ENCODE results near the gene NPL. TPM values are rescaled to one million over a fixed set of nuclear protein-coding genes. Genes with fewer than 3 reads are reported as not detected.
A peak's percentile ranks its signal among the peaks of the same experiment; 100 is the strongest.

NPL gene, protein sequence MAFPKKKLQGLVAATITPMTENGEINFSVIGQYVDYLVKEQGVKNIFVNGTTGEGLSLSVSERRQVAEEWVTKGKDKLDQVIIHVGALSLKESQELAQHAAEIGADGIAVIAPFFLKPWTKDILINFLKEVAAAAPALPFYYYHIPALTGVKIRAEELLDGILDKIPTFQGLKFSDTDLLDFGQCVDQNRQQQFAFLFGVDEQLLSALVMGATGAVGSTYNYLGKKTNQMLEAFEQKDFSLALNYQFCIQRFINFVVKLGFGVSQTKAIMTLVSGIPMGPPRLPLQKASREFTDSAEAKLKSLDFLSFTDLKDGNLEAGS
- 1.2 and 1.6 TPM in 2 replicates for polyA plus RNA-seq
- polyA minus RNA-seq: 0.24 and 0.69 TPM in 2 replicates

DNA sequence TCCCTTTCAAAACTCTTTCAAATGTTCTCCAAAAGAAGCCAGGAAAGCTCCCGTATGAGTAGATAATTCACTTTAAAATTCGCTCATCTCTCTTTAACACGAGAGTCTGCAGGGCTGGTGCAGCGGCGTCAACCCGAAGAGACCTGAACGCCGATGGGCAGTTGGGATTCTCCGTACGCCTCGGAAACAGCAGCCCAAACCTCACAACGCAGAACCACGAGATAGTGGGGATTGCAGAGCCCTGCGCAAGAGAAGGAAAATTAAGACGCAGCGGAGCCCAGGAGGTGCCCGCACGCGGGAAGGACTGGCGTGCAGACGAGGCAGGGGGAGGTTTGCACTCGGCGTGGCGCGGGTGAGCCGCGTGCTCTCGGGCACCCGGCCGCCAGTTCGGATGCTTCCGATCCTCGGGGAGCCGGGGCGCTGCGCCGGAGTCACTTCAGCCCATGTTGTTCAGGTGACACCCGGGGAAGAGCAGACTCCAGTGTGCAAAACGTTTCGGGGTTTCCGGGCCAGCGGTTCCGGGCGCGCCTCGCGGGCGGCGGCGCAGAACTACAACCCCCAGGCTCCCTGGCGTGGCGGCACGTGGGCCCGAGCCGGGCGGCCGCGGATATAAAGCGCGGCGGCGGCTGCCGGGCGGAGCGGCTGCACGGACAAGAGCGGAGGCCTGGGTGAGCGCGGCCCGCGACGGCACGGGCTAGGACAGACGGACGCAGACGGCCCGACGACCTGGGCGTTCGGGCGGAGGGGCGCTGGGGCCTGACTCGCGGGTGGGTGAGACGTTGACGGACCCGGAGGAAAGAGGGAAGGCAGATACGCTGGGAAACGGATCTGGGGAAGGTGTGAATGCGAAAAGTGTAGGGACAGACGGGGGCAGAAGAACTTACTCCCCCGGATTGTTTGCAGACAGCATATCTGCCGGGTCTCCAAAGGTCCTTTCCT, at the start of gene NPL:
TSS of gene NPL (plus strand) at position 636 of the 939 bp plus-strand sequence. CDS start 4,599 bp downstream, outside the sequence.
- H2AFZ ChIP-seq (ENCODE audit: low read depth, low read length): peak within 1 kb of the TSS; percentile 34
- peak within 1 kb of the TSS; percentile 77 for H3K4me3 ChIP-seq (ENCODE audit: low read length)
- H4K20me1 ChIP-seq (ENCODE audit: insufficient read depth): no peaks in the 10 kb centered on the region
- peak within 1 kb of the TSS; percentile 49 for H3K4me2 ChIP-seq (ENCODE audit: low read length)
- H3K36me3 ChIP-seq (ENCODE audit: insufficient read depth, low read length): no peaks in the 10 kb centered on the region
- no peaks in the 10 kb centered on the region for H3K79me2 ChIP-seq (replicated peaks; ENCODE audit: insufficient read depth, low read length)
- no peaks in the 10 kb centered on the region for H3K9me2 ChIP-seq (ENCODE audit: insufficient read depth, low read length)
- peaks cover 27% of the 10 kb centered on the region for H3K27me3 ChIP-seq (ENCODE audit: insufficient read depth, low read depth, low read length)
- no peak within 1 kb of the TSS for H3K27ac ChIP-seq (ENCODE audit: low read length)
- peak within 1 kb of the TSS; percentile 66 for H3K9ac ChIP-seq (ENCODE audit: low read length)
- no peaks in the 10 kb centered on the region for H3K9me3 ChIP-seq (ENCODE audit: low read length)
- no peaks in the 10 kb centered on the region for H3F3A ChIP-seq (ENCODE audit: insufficient read depth, low read length, poor library complexity, severe bottlenecking)
- TF ChIP-seq, protein P1, sequence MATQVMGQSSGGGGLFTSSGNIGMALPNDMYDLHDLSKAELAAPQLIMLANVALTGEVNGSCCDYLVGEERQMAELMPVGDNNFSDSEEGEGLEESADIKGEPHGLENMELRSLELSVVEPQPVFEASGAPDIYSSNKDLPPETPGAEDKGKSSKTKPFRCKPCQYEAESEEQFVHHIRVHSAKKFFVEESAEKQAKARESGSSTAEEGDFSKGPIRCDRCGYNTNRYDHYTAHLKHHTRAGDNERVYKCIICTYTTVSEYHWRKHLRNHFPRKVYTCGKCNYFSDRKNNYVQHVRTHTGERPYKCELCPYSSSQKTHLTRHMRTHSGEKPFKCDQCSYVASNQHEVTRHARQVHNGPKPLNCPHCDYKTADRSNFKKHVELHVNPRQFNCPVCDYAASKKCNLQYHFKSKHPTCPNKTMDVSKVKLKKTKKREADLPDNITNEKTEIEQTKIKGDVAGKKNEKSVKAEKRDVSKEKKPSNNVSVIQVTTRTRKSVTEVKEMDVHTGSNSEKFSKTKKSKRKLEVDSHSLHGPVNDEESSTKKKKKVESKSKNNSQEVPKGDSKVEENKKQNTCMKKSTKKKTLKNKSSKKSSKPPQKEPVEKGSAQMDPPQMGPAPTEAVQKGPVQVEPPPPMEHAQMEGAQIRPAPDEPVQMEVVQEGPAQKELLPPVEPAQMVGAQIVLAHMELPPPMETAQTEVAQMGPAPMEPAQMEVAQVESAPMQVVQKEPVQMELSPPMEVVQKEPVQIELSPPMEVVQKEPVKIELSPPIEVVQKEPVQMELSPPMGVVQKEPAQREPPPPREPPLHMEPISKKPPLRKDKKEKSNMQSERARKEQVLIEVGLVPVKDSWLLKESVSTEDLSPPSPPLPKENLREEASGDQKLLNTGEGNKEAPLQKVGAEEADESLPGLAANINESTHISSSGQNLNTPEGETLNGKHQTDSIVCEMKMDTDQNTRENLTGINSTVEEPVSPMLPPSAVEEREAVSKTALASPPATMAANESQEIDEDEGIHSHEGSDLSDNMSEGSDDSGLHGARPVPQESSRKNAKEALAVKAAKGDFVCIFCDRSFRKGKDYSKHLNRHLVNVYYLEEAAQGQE (IDR thresholded peaks at IDR 0.05; ENCODE audit: borderline replicate concordance): peak; percentile 28
- TF ChIP-seq EP300 (conservative IDR thresholded peaks at IDR 0.05; ENCODE audit: poor library complexity, severe bottlenecking) (no peak), RAD21 (conservative IDR thresholded peaks at IDR 0.05) (peak; percentile 54), SMC3 (conservative IDR thresholded peaks at IDR 0.05; ENCODE audit: poor library complexity) (peak; percentile 68), TAF1 (IDR thresholded peaks at IDR 0.05; ENCODE audit: low read depth) (no peak), MXI1 (conservative IDR thresholded peaks at IDR 0.05; ENCODE audit: poor library complexity, severe bottlenecking) (peak; percentile 97), POLR2AphosphoS5 (IDR thresholded peaks at IDR 0.05) (no peak)
- TF ChIP-seq, protein P2, sequence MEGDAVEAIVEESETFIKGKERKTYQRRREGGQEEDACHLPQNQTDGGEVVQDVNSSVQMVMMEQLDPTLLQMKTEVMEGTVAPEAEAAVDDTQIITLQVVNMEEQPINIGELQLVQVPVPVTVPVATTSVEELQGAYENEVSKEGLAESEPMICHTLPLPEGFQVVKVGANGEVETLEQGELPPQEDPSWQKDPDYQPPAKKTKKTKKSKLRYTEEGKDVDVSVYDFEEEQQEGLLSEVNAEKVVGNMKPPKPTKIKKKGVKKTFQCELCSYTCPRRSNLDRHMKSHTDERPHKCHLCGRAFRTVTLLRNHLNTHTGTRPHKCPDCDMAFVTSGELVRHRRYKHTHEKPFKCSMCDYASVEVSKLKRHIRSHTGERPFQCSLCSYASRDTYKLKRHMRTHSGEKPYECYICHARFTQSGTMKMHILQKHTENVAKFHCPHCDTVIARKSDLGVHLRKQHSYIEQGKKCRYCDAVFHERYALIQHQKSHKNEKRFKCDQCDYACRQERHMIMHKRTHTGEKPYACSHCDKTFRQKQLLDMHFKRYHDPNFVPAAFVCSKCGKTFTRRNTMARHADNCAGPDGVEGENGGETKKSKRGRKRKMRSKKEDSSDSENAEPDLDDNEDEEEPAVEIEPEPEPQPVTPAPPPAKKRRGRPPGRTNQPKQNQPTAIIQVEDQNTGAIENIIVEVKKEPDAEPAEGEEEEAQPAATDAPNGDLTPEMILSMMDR (IDR thresholded peaks at IDR 0.05; ENCODE audit: poor library complexity, severe bottlenecking): peak; percentile 32

DNA sequence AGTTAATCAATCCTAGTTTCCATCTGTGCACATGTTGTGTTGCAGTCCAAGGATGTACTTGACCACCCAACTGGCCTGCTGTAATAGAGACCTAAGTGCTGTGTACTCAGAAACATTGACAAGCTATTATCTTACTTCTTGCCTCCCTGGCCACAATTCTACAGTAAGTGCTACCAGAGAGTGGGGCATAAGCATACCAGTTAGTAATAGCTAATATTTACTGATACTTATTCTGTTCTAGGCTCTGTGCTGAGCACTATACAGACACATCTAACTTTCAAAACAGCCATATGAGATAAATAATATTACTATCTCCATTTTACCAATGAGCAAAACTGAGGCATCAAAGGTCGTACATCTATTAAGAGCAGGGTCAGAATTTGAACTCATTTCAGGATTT, 49.5 kb upstream of the NPL start:
- Histone ChIP-seq H2AFZ (ENCODE audit: low read depth, low read length) (no peak overlapping the region), H4K20me1 (ENCODE audit: insufficient read depth) (no peaks in the 10 kb centered on the region), H3F3A (ENCODE audit: insufficient read depth, low read length, poor library complexity, severe bottlenecking) (no peaks in the 10 kb centered on the region), H3K4me3 (ENCODE audit: low read length) (peak overlapping the region; percentile 34), H3K4me2 (ENCODE audit: low read length) (peak overlapping the region; percentile 29), H3K27ac (ENCODE audit: low read length) (peak overlapping the region; percentile 75), H3K9me3 (ENCODE audit: low read length) (no peaks in the 10 kb centered on the region), H3K79me2 (replicated peaks; ENCODE audit: insufficient read depth, low read length) (no peaks in the 10 kb centered on the region), H3K9me2 (ENCODE audit: insufficient read depth, low read length) (no peaks in the 10 kb centered on the region), H3K27me3 (ENCODE audit: insufficient read depth, low read depth, low read length) (no peaks in the 10 kb centered on the region), H3K9ac (ENCODE audit: low read length) (peak overlapping the region; percentile 49), H3K36me3 (ENCODE audit: insufficient read depth, low read length) (no peaks in the 10 kb centered on the region)
- TF ChIP-seq, protein P1 (IDR thresholded peaks at IDR 0.05; ENCODE audit: borderline replicate concordance): no peak
- TF ChIP-seq POLR2AphosphoS5 (IDR thresholded peaks at IDR 0.05): peak; percentile 14
